Cortex of kidney (tissue), 1 donor: Measurements from ENCODE around the gene SMLR1.

ENCODE experiments used
- DNase-seq: peaks from one replicate; lab custom pipeline; 2025; lab: John Stamatoyannopoulos, UW

SMLR1 gene

DNA sequence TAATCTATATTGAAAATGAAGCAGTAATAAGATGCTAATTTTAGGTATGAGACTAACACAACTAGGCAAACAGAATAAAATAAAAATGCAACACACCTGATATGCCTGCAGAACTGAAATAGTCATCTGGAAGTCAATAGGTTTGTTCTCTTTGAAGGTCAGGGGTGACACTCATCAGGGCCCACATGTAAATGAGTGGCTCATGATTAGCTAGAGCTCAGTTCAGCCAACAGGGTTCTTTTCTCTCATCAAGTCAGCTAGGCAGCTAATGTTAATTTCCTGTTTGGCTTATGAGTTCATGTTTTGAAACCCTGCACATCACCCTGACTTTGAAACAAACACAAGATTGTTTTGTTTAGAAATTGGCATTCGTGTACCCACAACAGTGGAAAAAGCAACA lies 23.8 kb downstream of the SMLR1 start:
- DNase-seq, result no peak

DNA sequence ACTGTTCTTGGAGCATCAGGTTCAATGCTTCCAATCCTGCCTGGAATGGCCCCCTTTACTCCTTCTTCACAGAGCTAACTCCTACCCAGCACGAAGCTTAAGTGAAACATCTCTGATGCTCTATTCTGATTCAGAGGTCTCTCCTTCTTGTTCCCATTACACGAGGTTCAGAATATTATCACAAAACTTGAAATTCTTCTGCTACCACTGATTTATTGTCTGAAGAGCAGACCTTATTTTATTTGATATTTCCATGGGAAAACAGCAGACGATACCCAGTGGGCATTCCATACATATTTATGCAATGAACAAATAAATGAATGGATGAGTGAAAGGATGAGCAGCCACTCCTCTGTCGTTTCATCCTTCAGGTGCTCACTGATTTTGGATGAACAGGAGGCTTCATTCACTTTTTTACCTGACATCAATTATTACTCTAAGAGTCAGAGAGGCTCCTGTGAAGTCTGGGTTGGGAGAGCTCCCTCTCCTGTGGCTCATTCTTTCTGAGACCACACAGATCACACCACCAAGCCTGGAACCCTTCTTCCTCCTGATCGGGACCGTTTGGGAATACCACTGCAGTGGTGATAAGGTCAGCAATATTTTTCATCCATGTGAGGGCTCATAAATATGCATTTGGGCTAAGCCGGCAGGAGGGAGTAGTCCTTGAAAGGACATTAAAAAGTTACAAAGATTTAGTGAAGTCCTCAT lies 25.8 kb downstream of the SMLR1 start:
- no peak for DNase-seq

DNA sequence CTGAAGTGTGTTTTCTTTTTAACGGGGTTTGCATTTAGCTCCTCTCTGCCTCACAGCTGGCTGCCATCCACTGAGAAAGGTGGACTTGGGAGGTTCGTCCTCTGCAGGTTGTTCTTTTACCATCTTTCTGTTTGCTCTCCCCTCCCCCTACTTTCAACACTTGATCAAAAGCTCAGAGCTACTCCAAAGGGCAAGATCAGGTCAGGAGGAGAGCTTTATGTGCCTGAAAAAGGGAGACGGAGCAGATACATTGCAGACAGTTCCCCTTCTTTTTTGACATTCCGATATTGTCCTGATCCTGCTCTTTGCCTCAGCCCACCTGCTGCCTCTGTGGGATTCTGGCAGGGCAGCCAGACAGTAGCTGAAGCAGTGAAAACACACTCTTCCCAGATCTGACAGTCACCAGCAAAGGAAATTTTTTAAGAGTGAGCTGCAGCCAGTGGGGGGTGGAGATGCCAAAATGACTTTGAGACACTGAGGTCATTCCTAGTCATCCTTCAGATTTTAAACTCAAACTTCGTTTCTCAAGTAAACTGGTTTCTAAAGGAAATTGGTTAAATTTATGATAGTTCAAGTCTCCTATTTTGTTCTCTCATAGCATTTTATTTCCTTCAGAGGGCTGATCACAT lies 26.5 kb downstream of the SMLR1 start:
- no peak for DNase-seq

DNA sequence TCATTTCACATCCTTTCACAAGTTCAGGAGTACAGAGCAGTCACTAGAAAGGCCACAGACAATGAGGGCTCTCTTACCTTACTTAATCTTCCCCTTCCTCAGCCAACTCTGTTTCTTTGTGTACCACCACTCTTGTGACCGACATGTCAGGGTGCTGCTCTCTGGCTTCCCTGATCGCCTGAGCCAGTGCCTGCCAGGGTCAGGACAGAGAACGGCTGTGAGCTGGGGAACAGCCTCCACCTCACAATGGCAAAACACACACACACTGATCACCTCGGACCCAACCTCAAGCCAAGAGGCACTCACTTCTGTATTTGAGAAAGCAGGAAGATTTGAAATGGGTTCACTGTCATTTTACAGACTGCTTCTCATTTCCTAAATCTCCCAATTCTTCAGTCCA lies 30.8 kb downstream of the SMLR1 start:
- DNase-seq, result no peak

DNA sequence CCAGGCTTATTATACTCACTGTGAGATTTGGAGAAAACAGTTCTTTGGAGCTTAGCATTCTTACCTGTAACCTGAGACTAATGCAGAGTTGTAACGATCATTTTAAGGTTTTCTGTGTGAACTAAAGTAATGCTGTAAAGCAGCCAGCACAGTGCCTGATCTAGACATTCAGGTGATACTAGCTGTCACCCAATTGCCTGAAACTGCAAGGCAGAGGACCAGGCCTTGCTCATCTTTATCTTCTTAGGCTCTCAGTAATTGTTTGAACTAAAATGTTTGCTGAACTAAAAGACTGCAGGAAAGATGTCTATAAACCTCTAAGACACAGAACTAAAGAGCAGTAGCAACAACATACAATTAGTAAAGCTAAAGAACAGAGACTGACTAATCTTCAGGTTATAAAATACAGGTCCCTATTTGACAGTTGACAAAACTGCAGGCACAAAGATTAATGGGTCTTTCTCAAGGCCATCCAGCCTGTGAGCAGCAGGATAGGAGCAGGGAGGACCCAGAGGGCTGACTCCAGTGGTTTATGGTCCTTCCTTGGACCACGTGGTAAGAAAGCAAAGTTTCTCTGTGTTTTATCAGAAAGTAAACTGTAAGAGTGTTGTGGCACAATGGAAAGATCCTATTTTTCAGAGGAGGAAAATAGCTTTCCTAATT lies 31.4 kb downstream of the SMLR1 start:
- DNase-seq, result no peak

DNA sequence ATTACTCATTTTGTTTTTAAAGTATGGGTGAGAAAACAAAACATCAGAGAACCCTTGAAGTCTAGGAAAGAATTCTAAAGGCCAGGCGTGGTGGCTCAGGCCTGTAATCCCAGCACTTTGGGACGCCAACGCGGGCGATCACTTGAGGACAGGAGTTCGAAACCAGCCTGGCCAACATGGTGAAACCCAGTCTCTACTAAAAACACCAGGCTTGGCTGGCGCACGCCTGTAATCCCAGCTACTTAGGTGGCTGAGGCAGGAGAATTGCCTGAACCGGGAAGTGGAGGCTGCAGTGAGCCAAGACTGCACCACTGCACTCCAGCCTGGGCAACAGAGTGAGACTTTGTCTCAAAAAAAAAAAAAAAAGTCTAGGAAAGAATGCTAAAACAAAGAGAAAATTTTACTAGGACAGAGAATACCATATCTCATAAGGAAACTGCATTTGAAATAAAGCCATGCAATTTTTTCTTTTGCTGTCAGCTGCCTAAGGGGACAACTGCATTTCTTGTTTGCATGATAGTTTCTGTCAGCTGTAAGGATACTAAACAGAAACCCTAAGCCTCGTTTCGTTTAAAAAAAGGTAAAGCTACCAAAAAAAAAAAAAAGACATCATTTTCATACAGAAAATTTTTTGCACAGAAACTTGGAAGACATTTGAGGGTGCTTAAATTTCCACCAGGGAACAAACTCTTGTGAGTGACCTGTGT lies 32.1 kb downstream of the SMLR1 start:
- DNase-seq, result no peak

DNA sequence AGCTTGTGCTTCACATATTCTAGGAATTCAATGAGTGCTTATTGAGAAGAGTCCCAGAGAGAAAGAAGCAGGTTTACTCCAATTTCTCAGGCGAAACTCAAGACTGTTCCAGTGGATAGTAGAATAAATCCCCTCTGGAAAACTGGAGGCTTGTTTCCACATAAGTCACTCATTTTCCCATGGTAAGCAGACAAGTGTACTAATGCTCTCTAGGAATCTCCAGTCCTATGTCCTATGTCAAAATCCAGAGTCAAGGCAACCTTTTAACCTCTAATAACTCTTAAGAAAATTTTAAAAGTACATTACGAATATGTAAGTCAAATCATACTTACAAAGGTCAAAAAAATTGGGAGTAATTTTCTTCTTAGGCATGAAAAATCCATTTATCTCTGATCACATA lies 35.2 kb downstream of the SMLR1 start:
- DNase-seq, result no peak

DNA sequence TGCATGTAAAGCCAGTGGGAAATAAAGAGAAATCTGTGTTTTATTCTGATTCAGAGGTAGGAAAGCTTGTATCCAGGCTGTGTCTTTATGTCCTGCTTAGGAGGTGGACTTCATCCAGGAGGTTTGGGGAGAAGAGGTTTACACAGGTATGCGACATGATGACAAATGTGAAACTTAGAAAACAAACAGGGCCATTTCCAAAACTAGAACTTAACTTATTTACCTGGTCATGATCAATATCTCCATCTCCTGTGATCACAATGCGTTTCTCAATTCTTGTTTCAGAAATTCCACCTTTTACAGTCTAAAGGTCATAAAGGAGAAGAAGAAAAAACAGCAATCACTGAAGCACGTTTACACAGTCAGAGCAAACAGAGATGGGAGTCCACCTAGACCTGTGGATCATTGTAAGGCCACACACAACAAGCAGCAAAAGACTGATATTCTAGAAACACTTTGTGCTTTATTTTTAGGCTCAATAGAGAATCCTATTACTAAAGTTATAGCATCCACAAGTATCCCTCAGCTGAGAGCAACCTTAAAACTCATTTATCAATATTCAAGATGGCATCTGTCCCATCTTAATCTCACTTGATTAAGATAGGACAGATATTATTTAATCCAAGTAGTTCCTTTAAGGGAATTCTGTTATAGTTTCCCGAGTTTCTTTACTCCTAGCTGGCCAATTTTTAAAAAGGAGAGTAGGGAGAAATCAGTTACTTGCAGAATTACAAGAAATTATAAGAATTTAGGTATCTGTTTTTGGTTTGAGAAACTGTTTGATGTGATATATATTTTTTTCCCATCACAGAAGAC lies 36.4 kb downstream of the SMLR1 start:
- DNase-seq, result no peak

DNA sequence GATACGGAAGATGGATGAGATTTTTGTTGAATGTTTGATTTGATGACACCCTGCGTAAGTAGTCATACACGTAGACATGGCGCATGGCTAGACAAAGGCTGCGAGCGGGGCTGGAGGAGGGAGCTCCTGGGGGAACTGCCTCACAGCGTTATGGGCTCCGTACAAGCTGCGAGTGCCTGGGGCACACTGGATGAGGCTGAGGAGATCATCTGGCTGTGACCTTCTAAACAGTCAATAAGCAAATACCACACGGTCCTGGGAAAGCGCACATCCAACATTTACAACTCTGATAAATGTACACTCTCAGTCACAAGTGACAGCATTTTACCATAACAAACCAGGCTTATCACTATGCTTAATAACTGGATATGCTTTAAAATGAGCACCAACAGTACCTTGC lies 37.1 kb downstream of the SMLR1 start:
- DNase-seq, result no peak

DNA sequence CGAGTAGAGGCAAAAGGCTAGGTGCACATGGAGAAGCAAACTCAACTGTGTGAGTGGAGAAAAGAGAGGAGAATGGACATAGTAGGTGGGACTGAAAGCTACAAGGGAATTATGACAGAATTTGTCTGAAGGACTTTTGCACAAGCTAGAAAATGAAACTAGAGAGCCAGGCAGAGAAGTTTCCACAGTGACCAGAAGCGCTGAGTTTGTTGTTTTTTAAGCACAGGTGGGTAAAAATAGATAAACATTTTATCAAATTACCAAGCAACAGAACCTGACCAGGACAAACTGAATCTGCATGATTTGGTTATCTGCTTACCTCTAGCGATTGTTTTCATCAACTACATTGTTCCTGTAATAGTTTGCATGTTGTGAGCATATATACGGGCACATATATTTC lies 38.6 kb downstream of the SMLR1 start:
- no peak for DNase-seq

DNA sequence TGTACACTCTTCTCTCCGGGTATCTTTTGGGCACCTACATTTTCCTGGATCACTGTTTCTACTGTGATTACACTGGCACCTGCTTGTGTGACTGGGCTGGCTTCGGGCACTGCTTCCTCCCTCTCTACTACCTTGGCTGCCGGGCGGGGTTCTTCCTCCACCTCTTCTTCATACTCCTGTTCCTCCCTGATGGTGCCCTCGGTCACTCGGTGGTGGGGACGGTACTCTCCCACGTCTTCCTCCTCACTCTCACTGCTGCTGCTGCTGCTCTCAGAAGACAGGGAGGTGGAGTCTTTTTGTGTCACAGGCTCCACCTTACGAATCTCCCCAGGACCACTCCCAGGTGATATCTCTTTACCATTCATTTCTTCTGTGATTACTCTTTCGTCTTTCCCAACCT lies 42.5 kb downstream of the SMLR1 start:
- no peak for DNase-seq

DNA sequence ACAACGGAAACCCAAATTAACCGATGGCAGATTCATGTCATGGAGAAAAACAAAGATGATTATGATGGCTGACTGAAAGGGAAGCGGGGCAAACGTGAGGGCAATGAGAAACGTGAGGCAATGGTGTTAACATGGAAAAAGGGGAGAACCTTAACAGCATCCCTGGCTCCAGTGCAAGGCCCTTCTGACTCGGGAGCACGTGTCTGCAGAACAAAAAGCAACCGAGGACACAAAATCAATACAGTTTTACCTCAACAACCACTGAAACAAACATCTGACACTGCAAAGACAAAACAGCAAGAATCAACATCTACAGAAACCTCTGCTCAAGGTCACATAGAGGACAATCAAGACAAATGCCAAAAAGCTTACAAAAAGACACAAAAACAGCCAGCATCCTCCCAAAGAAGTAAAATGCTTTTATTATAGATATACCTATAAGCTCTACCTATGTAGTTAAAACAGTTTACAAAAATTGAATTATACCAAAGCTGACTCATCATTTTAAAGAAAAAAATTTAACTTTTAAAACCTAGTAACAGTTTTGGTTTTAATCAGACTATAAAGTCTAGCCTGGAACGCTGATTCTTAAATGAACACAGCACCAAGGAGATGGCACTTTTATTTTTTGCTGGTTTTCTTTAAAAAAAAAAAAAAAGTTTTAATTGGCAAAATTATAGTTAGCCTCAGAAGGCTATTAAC lies 43.1 kb downstream of the SMLR1 start:
- DNase-seq, result no peak

DNA sequence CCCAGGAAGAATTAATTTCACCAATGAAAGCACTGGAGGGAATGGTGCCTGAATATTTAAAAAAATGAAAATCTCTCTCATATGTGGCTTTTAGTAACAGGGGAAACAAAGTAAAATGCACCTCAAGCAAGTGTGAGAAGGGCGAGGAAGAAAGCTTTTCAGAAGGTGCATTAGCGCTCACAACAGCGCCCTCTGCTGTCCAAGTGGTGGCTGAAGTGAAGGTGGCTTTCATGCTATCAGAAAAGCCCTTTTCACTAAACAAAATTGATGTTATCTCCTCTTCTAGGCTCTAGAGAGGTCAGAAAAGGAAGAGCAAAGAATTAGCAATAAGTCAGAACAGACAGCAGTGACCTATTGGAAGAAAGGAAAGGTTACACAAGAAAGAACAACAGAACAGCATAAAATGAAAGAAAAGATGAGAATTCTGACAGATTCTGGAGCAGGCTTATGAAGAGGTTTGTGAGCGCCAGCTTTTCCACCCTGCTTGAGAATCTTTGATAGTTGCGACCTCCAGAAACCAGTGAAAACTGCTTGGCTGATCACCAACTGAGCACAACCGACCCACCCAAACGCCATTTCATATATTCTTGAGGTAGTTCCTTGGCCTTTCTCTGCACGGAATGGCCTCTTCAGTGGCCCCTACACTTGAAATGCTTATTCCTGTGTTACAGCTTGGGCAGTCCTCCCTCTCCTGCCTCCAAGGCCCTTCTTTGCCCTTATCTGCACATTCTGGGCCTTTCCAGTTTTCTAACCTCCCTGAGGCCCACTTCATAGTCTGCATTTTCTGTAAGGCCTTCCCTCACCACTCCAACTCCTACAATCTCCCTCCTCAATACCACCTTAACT lies 45.3 kb downstream of the SMLR1 start:
- no peak for DNase-seq

DNA sequence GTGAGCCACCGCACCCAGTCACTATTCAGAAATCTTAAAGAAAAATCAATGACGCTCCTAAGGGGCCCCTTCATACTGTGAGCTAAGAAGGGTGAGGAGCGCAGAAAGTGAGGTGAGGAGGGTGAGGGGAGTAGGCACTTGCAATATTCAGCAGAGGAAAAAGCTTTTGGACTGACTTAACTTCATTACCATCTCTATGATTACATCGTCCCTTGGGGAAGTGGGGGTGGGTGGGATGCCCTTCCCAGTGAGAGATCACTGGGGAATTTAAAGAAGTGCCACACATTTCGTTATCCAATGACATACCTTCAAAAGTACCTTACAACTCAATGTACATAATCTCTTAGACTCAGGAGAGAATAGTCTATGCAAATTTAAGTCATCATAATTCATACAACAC lies 46.5 kb downstream of the SMLR1 start:
- DNase-seq, result no peak

DNA sequence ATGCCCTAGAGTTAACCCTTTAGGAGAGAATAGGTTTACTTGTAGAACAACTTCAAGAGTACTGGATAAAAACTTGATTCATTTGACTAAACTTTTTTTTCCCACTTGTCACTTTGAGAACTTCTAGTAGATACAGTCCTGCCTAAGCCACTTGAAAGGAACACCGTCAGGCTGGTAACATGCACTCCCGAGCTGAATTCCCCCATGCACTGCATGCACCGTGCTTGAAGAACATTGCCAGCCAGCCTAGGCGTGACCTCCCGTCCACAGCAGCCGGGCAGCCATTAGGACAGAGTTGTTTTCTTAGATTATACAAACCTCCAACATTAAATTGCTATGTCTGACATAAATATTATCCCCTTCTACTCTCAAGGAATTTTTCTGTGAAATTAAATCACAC lies 52.6 kb downstream of the SMLR1 start:
- no peak for DNase-seq

DNA sequence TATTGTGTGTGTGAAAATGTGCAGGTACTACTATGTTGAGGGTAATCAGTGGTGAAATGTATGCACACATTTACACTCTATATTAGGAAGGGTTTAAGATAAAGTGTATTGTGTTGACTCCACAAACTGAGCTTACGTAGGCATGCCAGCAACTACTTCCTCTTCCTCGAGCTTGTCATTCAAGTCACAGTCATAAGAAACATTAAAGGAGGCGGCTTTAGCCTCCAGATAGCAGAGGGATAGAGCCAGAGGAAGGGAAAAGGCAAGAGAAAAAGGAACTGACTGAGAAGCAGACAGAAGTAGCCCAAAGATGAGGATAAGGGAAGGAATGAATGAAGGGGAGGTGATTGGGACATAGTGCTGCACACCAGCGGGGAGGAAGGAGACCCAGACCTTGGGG lies 55.2 kb downstream of the SMLR1 start:
- no peak for DNase-seq

DNA sequence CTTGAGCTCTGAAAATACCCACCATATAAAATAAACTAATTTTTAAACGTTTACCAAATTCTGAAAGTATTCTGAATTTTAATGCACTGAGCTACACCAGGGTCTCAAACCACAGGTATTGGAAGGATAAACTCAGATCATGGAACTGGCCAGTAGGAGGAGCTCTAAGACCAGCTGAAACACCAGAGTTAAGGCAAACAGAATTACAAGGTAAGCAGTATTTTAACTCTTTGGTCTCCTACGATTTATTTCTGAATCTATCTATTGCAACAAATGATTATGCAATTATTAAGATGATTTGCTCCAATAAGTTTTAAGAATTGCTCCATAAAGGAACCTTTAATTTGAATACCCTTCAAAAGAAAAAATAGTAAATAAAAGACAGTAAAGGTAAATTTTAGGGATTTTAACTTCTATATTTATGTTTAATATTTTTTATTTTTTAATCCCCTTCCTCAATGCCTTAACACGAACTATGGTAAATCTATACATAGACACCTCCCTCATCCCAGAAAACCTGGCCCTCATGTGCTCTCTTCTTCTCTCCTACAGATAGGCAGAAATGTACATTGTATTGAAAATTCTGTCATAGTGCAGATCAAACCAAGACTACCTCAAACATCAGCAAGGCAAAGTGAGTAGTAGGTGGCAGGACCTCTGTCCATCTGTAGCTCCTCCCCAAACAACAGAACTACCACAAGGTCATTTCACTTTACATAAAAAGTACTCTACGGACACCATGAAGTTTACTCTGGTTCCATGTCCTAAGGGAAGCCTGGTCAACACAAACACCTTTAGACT lies 58.4 kb downstream of the SMLR1 start:
- no peak for DNase-seq
